A549 (cell line): ENCODE data around the gene CEP152. TPM values are rescaled to one million over a fixed set of nuclear protein-coding genes. Genes with fewer than 3 reads are reported as not detected.

Source experiments
- ATAC-seq, 2 experiments: fragments of 200-7000 bp in 1 of 2; fragments of >200 bp in 1 of 2; cut with Nextera tagmentation in 1 of 2; cut with Tn5 transposase in 1 of 2; 3 replicates each; pipeline versions ENCODE4 v1.8.0 to v1.9.1; 2018 to 2020; ENCODE audit warnings: mild to moderate bottlenecking in 1 of 2, moderate library complexity in 1 of 2
- CTCF ChIA-PET: fragments of 300-600 bp; sonication (Branson Sonifier 250); formaldehyde crosslinking; extraction: SDS; loops from one replicate; lab custom pipeline; 2021; ENCODE audit warnings: antibody characterized with exemption, inconsistent platforms; lab: Yijun Ruan, JAX
- POLR2A ChIA-PET: fragments of 350-600 bp; formaldehyde crosslinking; extraction: SDS; loops from one replicate; lab custom pipeline; 2021; ENCODE audit warnings: antibody characterized with exemption, inconsistent platforms; lab: Yijun Ruan, JAX
- DNase-seq, 2 experiments: peaks; one replicate each; pipeline versions ENCODE4 v3.0.0 to v3.0.0-alpha.2; 2011 to 2016; ENCODE audit warnings: low read depth in 1 of 2, low spot score in 1 of 2
- FAIRE-seq: peaks from 2 replicates; lab custom pipeline; 2011; peaks lifted over from hg19 to GRCh38; lab: Jason Lieb, UNC
- H3K27ac ChIP-seq, 2 experiments: fragments of >200 bp; sonication (Bioruptor Twin); formaldehyde crosslinking; 3 replicates each; pipeline ENCODE4 v1.5.1; 2016 to 2017
- H3K4me1 ChIP-seq: fragments of >200 bp; sonication (Bioruptor Twin); formaldehyde crosslinking; 3 replicates; pipeline ENCODE4 v1.6.1; 2016
- H3K4me2 ChIP-seq: fragments of >200 bp; sonication (Bioruptor Twin); formaldehyde crosslinking; 3 replicates; pipeline ENCODE4 v1.6.1; 2016
- H3K4me3 ChIP-seq: fragments of >200 bp; sonication (Bioruptor Twin); formaldehyde crosslinking; 3 replicates; pipeline ENCODE4 v1.5.1; 2016
- H3K9me3 ChIP-seq: fragments of >200 bp; sonication (Bioruptor Twin); formaldehyde crosslinking; 3 replicates; pipeline ENCODE4 v1.6.1; 2016
- BHLHE40 ChIP-seq: IDR thresholded peaks from 2 replicates; pipeline ENCODE4 v1.6.1; 2012; ENCODE audit warnings: low read depth, low read length, inconsistent platforms
- CBX2 ChIP-seq: fragments of 200-600 bp; sonication (generic); IDR thresholded peaks from 2 replicates; pipeline ENCODE4 v1.6.1; 2016; ENCODE audit warnings: low read depth, mild to moderate bottlenecking, borderline replicate concordance
- CBX8 ChIP-seq: fragments of 200-600 bp; sonication (generic); IDR thresholded peaks from 2 replicates; pipeline ENCODE4 v1.6.1; 2016
- FOXS1 ChIP-seq: fragments of 250-450 bp; sonication (Bioruptor Pico); IDR thresholded peaks from 2 replicates; pipeline ENCODE4 v1.5.0; 2020; ENCODE audit warnings: mild to moderate bottlenecking, moderate library complexity
- GATA3 ChIP-seq: IDR thresholded peaks from 2 replicates; pipeline ENCODE4 v1.6.1; 2012; ENCODE audit warnings: borderline replicate concordance
- HOXA7 ChIP-seq: fragments of 250-450 bp; sonication (Bioruptor Pico); IDR thresholded peaks from 2 replicates; pipeline ENCODE4 v1.5.0; 2020; ENCODE audit warnings: mild to moderate bottlenecking, moderate library complexity
- HOXB13 ChIP-seq: fragments of 250-450 bp; sonication (Bioruptor Pico); IDR thresholded peaks from 2 replicates; pipeline ENCODE4 v1.5.0; 2020; ENCODE audit warnings: low read depth, mild to moderate bottlenecking, moderate library complexity
- JUN ChIP-seq, 2 experiments: fragments of >200 bp; sonication (Bioruptor Twin); formaldehyde crosslinking; IDR thresholded peaks; 2 replicates in 1 of 2; 3 replicates in 1 of 2; pipeline ENCODE4 v1.6.1; 2016 to 2017
- KDM1A ChIP-seq: fragments of 200-600 bp; sonication (generic); IDR thresholded peaks from 2 replicates; pipeline ENCODE4 v1.6.1; 2016; ENCODE audit warnings: low read depth, mild to moderate bottlenecking
- PHF8 ChIP-seq: fragments of 200-600 bp; sonication (generic); IDR thresholded peaks from 2 replicates; pipeline ENCODE4 v1.6.1; 2016; ENCODE audit warnings: low read depth, mild to moderate bottlenecking, antibody characterized with exemption, moderate library complexity, borderline replicate concordance
- POLR2A ChIP-seq: IDR thresholded peaks from 2 replicates; pipeline ENCODE4 v1.6.1; 2012; ENCODE audit warnings: mild to moderate bottlenecking, low read length
- POLR2AphosphoS2 ChIP-seq: conservative IDR thresholded peaks from 2 replicates; pipeline ENCODE4 v1.6.1; 2012; ENCODE audit warnings: low read length, improper control_type of control experiment, inconsistent platforms
- RAD21 ChIP-seq, 2 experiments: fragments of >200 bp in 1 of 2; sonication (Bioruptor Twin) in 1 of 2; formaldehyde crosslinking in 1 of 2; IDR thresholded peaks in 1 of 2; conservative IDR thresholded peaks in 1 of 2; 2 replicates in 1 of 2; 3 replicates in 1 of 2; pipeline ENCODE4 v1.6.1; 2012 to 2018; ENCODE audit warnings: inconsistent platforms in 1 of 2
- RFX5 ChIP-seq: fragments of 450-650 bp; IDR thresholded peaks from 2 replicates; pipeline ENCODE4 v1.7.1; 2014; ENCODE audit warnings: antibody characterized with exemption, mild to moderate bottlenecking, moderate library complexity
- RNF2 ChIP-seq: fragments of 200-600 bp; sonication (generic); IDR thresholded peaks from 2 replicates; pipeline ENCODE4 v1.6.1; 2016; ENCODE audit warnings: low read depth, mild to moderate bottlenecking, antibody characterized with exemption, moderate library complexity, borderline replicate concordance
- SREBF2 ChIP-seq: fragments of 450-650 bp; IDR thresholded peaks from 2 replicates; pipeline ENCODE4 v1.6.1; 2014; ENCODE audit warnings: mild to moderate bottlenecking, moderate library complexity
- TFCP2L1 ChIP-seq: fragments of 250-450 bp; sonication (Bioruptor Pico); IDR thresholded peaks from 2 replicates; pipeline ENCODE4 v1.5.0; 2021; ENCODE audit warnings: mild to moderate bottlenecking
- TP53 ChIP-seq: fragments of 250-450 bp; sonication (Bioruptor Pico); IDR thresholded peaks from 2 replicates; pipeline ENCODE4 v1.5.0; 2021; ENCODE audit warnings: mild to moderate bottlenecking, moderate library complexity
- ZNF302 ChIP-seq: fragments of 250-450 bp; sonication (Bioruptor Pico); IDR thresholded peaks from 2 replicates; pipeline ENCODE4 v1.9.0; 2021; ENCODE audit warnings: inconsistent platforms, mild to moderate bottlenecking, moderate library complexity
- polyA plus RNA-seq, 4 experiments: library from polyadenylated mRNA; depleted of rRNA in 3 of 4; stranded (reverse); fragments of >200 nt; fragmentation: RNase III in 1 of 4; extraction: RNeasy Plus Mini Kit Qiagen cat#74134 plus additional on column Dnase treatment in 1 of 4; gene quantifications; 2 replicates in 3 of 4; 3 replicates in 1 of 4; pipeline ENCODE4 v1.2.3, GENCODE V29; 2011 to 2017
- TF ChIP-seq, protein P1 (sequence below): fragments of 200-600 bp; sonication (generic); IDR thresholded peaks from 2 replicates; pipeline ENCODE4 v1.6.1; 2016; ENCODE audit warnings: antibody characterized with exemption, mild to moderate bottlenecking, moderate library complexity
- TF ChIP-seq, protein P2 (sequence below): IDR thresholded peaks from 2 replicates; pipeline ENCODE4 v1.6.1; 2012
- TF ChIP-seq, protein P3 (sequence below): fragments of 450-650 bp; IDR thresholded peaks from 2 replicates; pipeline ENCODE4 v1.6.1; 2014; ENCODE audit warnings: antibody characterized with exemption
- TF ChIP-seq, protein P4 (sequence below): fragments of 250-450 bp; sonication (Bioruptor Pico); IDR thresholded peaks from 2 replicates; pipeline ENCODE4 v1.5.0; 2020; ENCODE audit warnings: low read depth, mild to moderate bottlenecking, moderate library complexity

Gene CEP152
- polyA plus RNA-seq, 2 of the 4 experiments (the other 2 are of a cell fraction), result 3.9 to 4.3 TPM

DNA sequence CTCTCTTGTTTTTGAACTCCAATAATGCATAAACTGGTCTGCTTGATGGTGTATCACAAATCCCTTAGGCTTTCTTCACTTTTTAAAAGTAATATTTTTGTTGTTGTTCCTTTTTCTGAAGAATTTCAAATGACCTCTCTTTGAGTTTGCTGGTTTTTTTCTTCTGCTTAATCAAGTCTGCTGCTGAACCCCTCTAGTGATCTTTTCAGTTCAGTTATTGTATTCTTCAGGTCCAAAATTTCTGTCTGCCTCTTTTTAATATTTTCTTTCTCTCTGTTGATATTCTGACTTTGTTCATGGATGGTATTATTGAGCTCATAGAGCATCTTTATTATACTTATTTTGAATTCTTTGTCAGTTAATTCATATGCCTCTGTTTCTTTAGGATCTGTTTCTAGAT, 21.8 kb upstream of the CEP152 start:
- no peak for TF ChIP-seq JUN (IDR thresholded peaks at IDR 0.05)
- no peak for TF ChIP-seq RNF2
- TF ChIP-seq, protein P1, sequence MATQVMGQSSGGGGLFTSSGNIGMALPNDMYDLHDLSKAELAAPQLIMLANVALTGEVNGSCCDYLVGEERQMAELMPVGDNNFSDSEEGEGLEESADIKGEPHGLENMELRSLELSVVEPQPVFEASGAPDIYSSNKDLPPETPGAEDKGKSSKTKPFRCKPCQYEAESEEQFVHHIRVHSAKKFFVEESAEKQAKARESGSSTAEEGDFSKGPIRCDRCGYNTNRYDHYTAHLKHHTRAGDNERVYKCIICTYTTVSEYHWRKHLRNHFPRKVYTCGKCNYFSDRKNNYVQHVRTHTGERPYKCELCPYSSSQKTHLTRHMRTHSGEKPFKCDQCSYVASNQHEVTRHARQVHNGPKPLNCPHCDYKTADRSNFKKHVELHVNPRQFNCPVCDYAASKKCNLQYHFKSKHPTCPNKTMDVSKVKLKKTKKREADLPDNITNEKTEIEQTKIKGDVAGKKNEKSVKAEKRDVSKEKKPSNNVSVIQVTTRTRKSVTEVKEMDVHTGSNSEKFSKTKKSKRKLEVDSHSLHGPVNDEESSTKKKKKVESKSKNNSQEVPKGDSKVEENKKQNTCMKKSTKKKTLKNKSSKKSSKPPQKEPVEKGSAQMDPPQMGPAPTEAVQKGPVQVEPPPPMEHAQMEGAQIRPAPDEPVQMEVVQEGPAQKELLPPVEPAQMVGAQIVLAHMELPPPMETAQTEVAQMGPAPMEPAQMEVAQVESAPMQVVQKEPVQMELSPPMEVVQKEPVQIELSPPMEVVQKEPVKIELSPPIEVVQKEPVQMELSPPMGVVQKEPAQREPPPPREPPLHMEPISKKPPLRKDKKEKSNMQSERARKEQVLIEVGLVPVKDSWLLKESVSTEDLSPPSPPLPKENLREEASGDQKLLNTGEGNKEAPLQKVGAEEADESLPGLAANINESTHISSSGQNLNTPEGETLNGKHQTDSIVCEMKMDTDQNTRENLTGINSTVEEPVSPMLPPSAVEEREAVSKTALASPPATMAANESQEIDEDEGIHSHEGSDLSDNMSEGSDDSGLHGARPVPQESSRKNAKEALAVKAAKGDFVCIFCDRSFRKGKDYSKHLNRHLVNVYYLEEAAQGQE, result no peak
- TF ChIP-seq GATA3, result no peak
- no peak for TF ChIP-seq SREBF2
- TF ChIP-seq TFCP2L1 (CRISPR knock-in tag), result no peak
- no peak for TF ChIP-seq CBX2
- TF ChIP-seq HOXB13, result no peak
- no peak for FAIRE-seq
- no peak for DNase-seq
- H3K4me3 ChIP-seq, result no peak overlapping the region
- ChIA-PET POLR2A (no interaction called here), CTCF (interaction anchor here (1.1 kb wide), 1 partner anchor 10 kb away, joined by 4 read pairs; no protein-coding TSS in a partner anchor)
- no peak for ATAC-seq
- no peak overlapping the region for H3K27ac ChIP-seq
- H3K4me1 ChIP-seq, result no peaks in the 10 kb centered on the region
- no peak overlapping the region for H3K4me2 ChIP-seq
- 0 out of 3 replicates have a peak, but pooled peaks cover 4% of the 10 kb centered on the region for H3K9me3 ChIP-seq

DNA sequence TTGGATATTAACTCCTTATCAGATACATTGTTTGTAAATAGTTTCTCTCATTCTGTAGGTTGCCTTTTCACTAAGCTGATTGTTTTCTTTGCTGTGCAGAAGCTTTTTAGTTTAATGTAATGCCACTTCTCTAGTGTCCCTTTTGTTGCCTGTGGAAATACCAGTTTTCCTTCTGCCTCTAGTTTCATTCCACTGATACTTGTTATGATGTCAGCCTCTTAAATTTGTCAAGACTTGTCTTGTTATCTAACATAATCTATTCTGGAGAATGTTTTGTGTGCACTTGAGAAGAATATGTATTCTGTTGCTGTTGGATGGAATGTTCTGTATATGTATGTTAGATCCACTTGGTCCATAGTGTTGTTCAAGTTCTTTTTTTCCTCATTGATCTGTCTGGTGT, 18.0 kb upstream of the CEP152 start:
- ChIA-PET CTCF (no interaction called here), POLR2A (no interaction called here)
- H3K27ac ChIP-seq, result no peak overlapping the region
- no peak for DNase-seq
- no peak for ATAC-seq
- H3K9me3 ChIP-seq, result 0 out of 3 replicates have a peak, but pooled peaks cover 4% of the 10 kb centered on the region
- TF ChIP-seq RAD21 (conservative IDR thresholded peaks at IDR 0.05 in 1 of 2, IDR thresholded peaks at IDR 0.05 in 1 of 2), result no peak
- no peak for TF ChIP-seq SREBF2
- no peak for TF ChIP-seq RFX5
- TF ChIP-seq, protein P2, sequence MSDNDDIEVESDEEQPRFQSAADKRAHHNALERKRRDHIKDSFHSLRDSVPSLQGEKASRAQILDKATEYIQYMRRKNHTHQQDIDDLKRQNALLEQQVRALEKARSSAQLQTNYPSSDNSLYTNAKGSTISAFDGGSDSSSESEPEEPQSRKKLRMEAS, result no peak
- TF ChIP-seq TP53 (CRISPR knock-in tag), result no peak
- TF ChIP-seq JUN (IDR thresholded peaks at IDR 0.05), result no peak
- no peak for TF ChIP-seq POLR2AphosphoS2
- TF ChIP-seq, protein P3, sequence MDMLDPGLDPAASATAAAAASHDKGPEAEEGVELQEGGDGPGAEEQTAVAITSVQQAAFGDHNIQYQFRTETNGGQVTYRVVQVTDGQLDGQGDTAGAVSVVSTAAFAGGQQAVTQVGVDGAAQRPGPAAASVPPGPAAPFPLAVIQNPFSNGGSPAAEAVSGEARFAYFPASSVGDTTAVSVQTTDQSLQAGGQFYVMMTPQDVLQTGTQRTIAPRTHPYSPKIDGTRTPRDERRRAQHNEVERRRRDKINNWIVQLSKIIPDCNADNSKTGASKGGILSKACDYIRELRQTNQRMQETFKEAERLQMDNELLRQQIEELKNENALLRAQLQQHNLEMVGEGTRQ, result no peak
- TF ChIP-seq FOXS1, result no peak
- TF ChIP-seq HOXA7 (CRISPR knock-in tag), result no peak
- no peak for TF ChIP-seq PHF8
- TF ChIP-seq ZNF302 (CRISPR knock-in tag), result no peak
- TF ChIP-seq POLR2A, result no peak
- TF ChIP-seq CBX8, result no peak
- no peak for TF ChIP-seq BHLHE40
- TF ChIP-seq KDM1A, result no peak
- TF ChIP-seq, protein P4, sequence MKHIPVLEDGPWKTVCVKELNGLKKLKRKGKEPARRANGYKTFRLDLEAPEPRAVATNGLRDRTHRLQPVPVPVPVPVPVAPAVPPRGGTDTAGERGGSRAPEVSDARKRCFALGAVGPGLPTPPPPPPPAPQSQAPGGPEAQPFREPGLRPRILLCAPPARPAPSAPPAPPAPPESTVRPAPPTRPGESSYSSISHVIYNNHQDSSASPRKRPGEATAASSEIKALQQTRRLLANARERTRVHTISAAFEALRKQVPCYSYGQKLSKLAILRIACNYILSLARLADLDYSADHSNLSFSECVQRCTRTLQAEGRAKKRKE, result no peak
- H3K4me3 ChIP-seq, result no peak overlapping the region
- no peaks in the 10 kb centered on the region for H3K4me1 ChIP-seq
- FAIRE-seq, result no peak
- no peak overlapping the region for H3K4me2 ChIP-seq
